GM11168 (cell line): ENCODE data around the gene GRK5.
"Not testable (repeated sequence)": the region's sequence is repeated elsewhere in the genome, so short reads cannot be mapped to it uniquely, and the experiment has no call there.

ENCODE experiments used
- in situ Hi-C: fragments of 300-500 bp; cut with MboI; formaldehyde crosslinking; loops from one replicate; pipeline ENCODE4 v1.12.0; 2022; ENCODE audit warnings: low sequenced_read_pairs; ENCODE audit not compliant: unreplicated experiment

GRK5 gene

GRCh38 chr10:119245272-119245671, 37.9 kb downstream of the GRK5 start:
- in situ Hi-C loops, result no loop called here

GRCh38 chr10:119246862-119247549, 39.6 kb downstream of the GRK5 start:
- in situ Hi-C loops, result no loop called here

- in situ Hi-C loops, result no loop called here
Observed at GRCh38 chr10:119247550-119247894, 40.2 kb downstream of the GRK5 start.

GRCh38 chr10:119248184-119248583, 40.8 kb downstream of the GRK5 start:
- in situ Hi-C loops, result no loop called here

- in situ Hi-C loops, result no loop called here
Observed at GRCh38 chr10:119248681-119249080, 41.3 kb downstream of the GRK5 start.

GRCh38 chr10:119250641-119251314, 43.4 kb downstream of the GRK5 start:
- in situ Hi-C loops, result no loop called here

GRCh38 chr10:119251315-119251708, 43.9 kb downstream of the GRK5 start:
- in situ Hi-C loops, result no loop called here

- in situ Hi-C loops, result no loop called here
Observed at GRCh38 chr10:119252051-119252465, 44.7 kb downstream of the GRK5 start.

GRCh38 chr10:119252470-119253151, 45.2 kb downstream of the GRK5 start:
- in situ Hi-C loops, result no loop called here

- in situ Hi-C loops, result no loop called here
Observed at GRCh38 chr10:119253433-119254174, 46.2 kb downstream of the GRK5 start.

- in situ Hi-C loops, result no loop called here
Observed at GRCh38 chr10:119254335-119254734, 47.0 kb downstream of the GRK5 start.

- in situ Hi-C loops, result no loop called here
Observed at GRCh38 chr10:119256030-119256429, 48.7 kb downstream of the GRK5 start.

- in situ Hi-C loops, result no loop called here
Observed at GRCh38 chr10:119256897-119257296, 49.5 kb downstream of the GRK5 start.

GRCh38 chr10:119257899-119258419, 50.6 kb downstream of the GRK5 start:
- in situ Hi-C loops, result no loop called here

GRCh38 chr10:119259345-119259744, 52.0 kb downstream of the GRK5 start:
- in situ Hi-C loops, result no loop called here

GRCh38 chr10:119261016-119261415, 53.6 kb downstream of the GRK5 start:
- in situ Hi-C loops, result not testable (repeated sequence)

GRCh38 chr10:119263951-119264617, 56.7 kb downstream of the GRK5 start:
- in situ Hi-C loops, result no loop called here

- in situ Hi-C loops, result no loop called here
Observed at GRCh38 chr10:119265691-119266090, 58.3 kb downstream of the GRK5 start.

GRCh38 chr10:119267384-119267783, 60.0 kb downstream of the GRK5 start:
- in situ Hi-C loops, result no loop called here

GRCh38 chr10:119268428-119268827, 61.1 kb downstream of the GRK5 start:
- in situ Hi-C loops, result no loop called here
